CD14-positive monocyte (primary cell): Measurements from ENCODE around the gene PPIB. TPM values are rescaled to one million over a fixed set of nuclear protein-coding genes. Genes with fewer than 3 reads are reported as not detected.
"Not testable (repeated sequence)": the region's sequence is repeated elsewhere in the genome, so short reads cannot be mapped to it uniquely, and the experiment has no call there.

Experiments used
- DNase-seq, 3 donors: peaks; one replicate each; pipeline ENCODE4 v3.0.0-alpha.2; 2011 to 2022
- H2AFZ ChIP-seq: 2 replicates; pipeline ENCODE4 v1.6.0; 2012; ENCODE audit warnings: mild to moderate bottlenecking, low read depth, low read length, inconsistent platforms; ENCODE audit not compliant: insufficient read depth, poor library complexity, severe bottlenecking
- H3K27ac ChIP-seq, 2 donors: 1 replicate in 1 of 2; 2 replicates in 1 of 2; pipeline ENCODE4 v1.5.1; 2012 to 2013; ENCODE audit warnings: low read length in 2 of 2, control low read depth in 1 of 2, inconsistent platforms in 1 of 2, low read depth in 1 of 2, mild to moderate bottlenecking in 1 of 2
- H3K27me3 ChIP-seq, 2 donors: one replicate each; pipeline versions ENCODE4 v1.6.0 to v1.6.1; 2011 to 2013; ENCODE audit warnings: low read length in 2 of 2; ENCODE audit not compliant: control insufficient read depth in 2 of 2, insufficient read depth in 2 of 2
- H3K36me3 ChIP-seq, 2 donors: replicated peaks in 1 of 2; 1 replicate in 1 of 2; 2 replicates in 1 of 2; pipeline versions ENCODE4 v1.5.1 to v1.6.1; 2012 to 2013; ENCODE audit warnings: low read length in 2 of 2, control low read depth in 1 of 2, inconsistent platforms in 1 of 2, mild to moderate bottlenecking in 1 of 2; ENCODE audit not compliant: insufficient read depth in 2 of 2, control insufficient read depth in 1 of 2
- H3K4me1 ChIP-seq, 2 donors: 1 replicate in 1 of 2; 2 replicates in 1 of 2; pipeline versions ENCODE4 v1.5.1 to v1.6.1; 2012 to 2013; ENCODE audit warnings: low read length in 2 of 2, control low read depth in 1 of 2, inconsistent platforms in 1 of 2, mild to moderate bottlenecking in 1 of 2, moderate library complexity in 1 of 2; ENCODE audit not compliant: insufficient read depth in 2 of 2, control insufficient read depth in 1 of 2
- H3K4me2 ChIP-seq: replicated peaks from 2 replicates; pipeline ENCODE3; 2012; ENCODE audit warnings: low read length, moderate library complexity, mild to moderate bottlenecking; ENCODE audit not compliant: poor library complexity, severe bottlenecking; ENCODE audit errors: extremely low read depth
- H3K4me3 ChIP-seq, 3 experiments: fragments of 200-600 bp in 1 of 3; sonication (generic) in 1 of 3; replicated peaks in 1 of 3; 1 replicate in 2 of 3; 2 replicates in 1 of 3; pipeline ENCODE4 v1.5.1; 2011 to 2013; ENCODE audit warnings: low read length in 3 of 3, mild to moderate bottlenecking in 3 of 3, control low read depth in 2 of 3, low read depth in 2 of 3, inconsistent platforms in 1 of 3, moderate library complexity in 1 of 3
- H3K79me2 ChIP-seq: 2 replicates; pipeline ENCODE4 v1.6.0; 2012; ENCODE audit warnings: mild to moderate bottlenecking, control low read depth, inconsistent platforms, low read length, moderate library complexity; ENCODE audit not compliant: insufficient read depth
- H3K9ac ChIP-seq: 2 replicates; pipeline ENCODE4 v1.6.0; 2017; ENCODE audit warnings: low read length, mild to moderate bottlenecking; ENCODE audit not compliant: insufficient read depth, poor library complexity, severe bottlenecking
- H3K9me3 ChIP-seq, 2 donors: replicated peaks in 1 of 2; 1 replicate in 1 of 2; 2 replicates in 1 of 2; pipeline versions ENCODE4 v1.5.1 to v1.6.1; 2012 to 2013; ENCODE audit warnings: low read length in 2 of 2, control low read depth in 1 of 2; ENCODE audit not compliant: control insufficient read depth in 1 of 2, insufficient read depth in 1 of 2
- H4K20me1 ChIP-seq: 2 replicates; pipeline ENCODE4 v1.6.0; 2012; ENCODE audit warnings: mild to moderate bottlenecking, low read length, control low read depth, moderate library complexity; ENCODE audit not compliant: insufficient read depth
- H3K27ac Mint-ChIP-seq, 7 donors: one replicate each; pipeline ENCODE4 v1.8.0; 2020; ENCODE audit warnings: mild to moderate bottlenecking in 7 of 7, mixed read lengths in 7 of 7, moderate library complexity in 6 of 7, inconsistent platforms in 2 of 7
- H3K27me3 Mint-ChIP-seq, 3 donors: one replicate each; pipeline ENCODE4 v1.8.0; 2021 to 2022; ENCODE audit warnings: low read depth in 3 of 3, mild to moderate bottlenecking in 3 of 3, mixed read lengths in 3 of 3, moderate library complexity in 3 of 3, inconsistent platforms in 1 of 3
- H3K36me3 Mint-ChIP-seq, 2 donors: one replicate each; pipeline ENCODE4 v1.8.0; 2020; ENCODE audit warnings: mixed read lengths in 2 of 2, inconsistent platforms in 1 of 2, mild to moderate bottlenecking in 1 of 2
- H3K4me1 Mint-ChIP-seq: one replicate; pipeline ENCODE4 v1.8.0; 2020; ENCODE audit warnings: mild to moderate bottlenecking, mixed read lengths
- H3K4me3 Mint-ChIP-seq, 2 donors: one replicate each; pipeline ENCODE4 v1.8.0; 2020; ENCODE audit warnings: mild to moderate bottlenecking in 2 of 2, mixed read lengths in 2 of 2, moderate library complexity in 1 of 2
- H3K9me3 Mint-ChIP-seq, 7 donors: one replicate each; pipeline ENCODE4 v1.8.0; 2020 to 2022; ENCODE audit warnings: mixed read lengths in 7 of 7, mild to moderate bottlenecking in 6 of 7, moderate library complexity in 6 of 7, inconsistent platforms in 2 of 7
- WGBS: methylation state at CpG from one replicate; pipeline ENCODE4 v1.1.5; 2013; ENCODE audit warnings: missing lambda C conversion rate; ENCODE audit not compliant: insufficient coverage; 5-methylcytosine and 5-hydroxymethylcytosine counted together
- intact Hi-C, 2 donors: fragments of 100-400 bp; cut with micrococcal nuclease; formaldehyde crosslinking; loops; one replicate each; pipeline versions ENCODE4 v1.15.0 to v1.15.1; 2023
- polyA plus RNA-seq, 3 donors: library from polyadenylated mRNA; depleted of rRNA in 1 of 3; unstranded in 2 of 3; stranded (reverse) in 1 of 3; fragments of 300-500 nt in 2 of 3; fragments of >200 nt in 1 of 3; fragmentation: Illumina TruSeq in 2 of 3; gene quantifications; 1 replicate in 2 of 3; 2 replicates in 1 of 3; pipeline ENCODE4 v1.2.3, GENCODE V29; 2012 to 2021
- TF ChIP-seq, protein P1 (sequence below): fragments of 200-600 bp; IDR thresholded peaks from one replicate; pipeline ENCODE4 v1.8.0; 2022; ENCODE audit warnings: antibody characterized with exemption, mild to moderate bottlenecking

The PPIB gene
- polyA plus RNA-seq, 3 donors, result 224 to 532 (median 520) TPM

DNA sequence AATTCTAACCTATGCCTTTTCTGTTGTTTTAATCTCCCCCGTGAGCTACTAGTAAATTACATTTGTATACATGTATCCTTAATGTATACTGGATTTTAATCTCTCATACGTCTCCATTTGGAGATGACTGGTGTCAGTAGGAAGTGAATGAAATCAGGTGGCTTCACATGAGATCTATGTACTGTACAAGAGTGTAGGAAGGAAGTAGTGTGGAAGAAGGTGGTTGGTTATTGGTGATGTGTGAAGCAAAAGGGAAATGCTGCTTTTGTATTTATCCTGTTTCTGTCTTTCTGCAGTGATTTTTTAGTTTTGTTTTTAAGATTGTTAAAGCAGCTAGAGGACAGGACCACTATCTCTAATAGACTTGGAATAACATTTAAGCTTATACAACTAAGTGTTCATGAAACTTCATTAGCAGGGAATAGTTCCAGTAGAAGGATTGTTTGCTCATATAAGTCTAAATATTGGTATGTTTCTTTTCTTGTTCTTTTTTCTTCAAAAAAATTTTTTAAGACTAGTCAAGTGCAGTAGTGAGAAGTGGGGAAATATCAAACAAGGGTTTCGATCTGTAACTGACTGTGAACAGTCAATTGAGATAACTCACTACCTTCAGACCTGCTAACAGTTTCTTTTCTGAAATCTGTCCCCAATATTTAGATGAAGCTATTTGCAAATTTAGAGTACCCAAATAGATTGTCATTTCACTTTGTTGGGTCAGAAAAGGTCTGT lies 51.7 kb downstream of the PPIB start:
- DNase-seq, result peak in 2 of 3 donors; percentile 35 to 49
- intact Hi-C loops, result no loop called here
- Histone ChIP-seq H3K9ac (peak overlapping the region; percentile 4), H3K36me3 (peaks cover 23 to 36% of the 10 kb centered on the region in 2 donors), H3K9me3 (no peaks in the 10 kb centered on the region), H3K4me1 (peaks cover 46 to 56% of the 10 kb centered on the region in 2 donors), H2AFZ (no peak overlapping the region), H3K4me3 (no peak overlapping the region), H3K79me2 (peaks cover 99% of the 10 kb centered on the region), H3K27me3 (no peaks in the 10 kb centered on the region), H3K27ac (peak overlapping the region in 1 of 2 donors; percentile 90), H3K4me2 (peak overlapping the region; percentile 33), H4K20me1 (peaks cover 94% of the 10 kb centered on the region)
- Mint-ChIP-seq H3K4me3 (peak overlapping the region in 1 of 2 donors; percentile 47), H3K36me3 (peaks cover 24 to 27% of the 10 kb centered on the region in 2 donors), H3K9me3 (no peaks in the 10 kb centered on the region), H3K27ac (peak overlapping the region; percentile 62 to 93 (median 81)), H3K27me3 (no peaks in the 10 kb centered on the region), H3K4me1 (peaks cover 71% of the 10 kb centered on the region)
- TF ChIP-seq, protein P1, sequence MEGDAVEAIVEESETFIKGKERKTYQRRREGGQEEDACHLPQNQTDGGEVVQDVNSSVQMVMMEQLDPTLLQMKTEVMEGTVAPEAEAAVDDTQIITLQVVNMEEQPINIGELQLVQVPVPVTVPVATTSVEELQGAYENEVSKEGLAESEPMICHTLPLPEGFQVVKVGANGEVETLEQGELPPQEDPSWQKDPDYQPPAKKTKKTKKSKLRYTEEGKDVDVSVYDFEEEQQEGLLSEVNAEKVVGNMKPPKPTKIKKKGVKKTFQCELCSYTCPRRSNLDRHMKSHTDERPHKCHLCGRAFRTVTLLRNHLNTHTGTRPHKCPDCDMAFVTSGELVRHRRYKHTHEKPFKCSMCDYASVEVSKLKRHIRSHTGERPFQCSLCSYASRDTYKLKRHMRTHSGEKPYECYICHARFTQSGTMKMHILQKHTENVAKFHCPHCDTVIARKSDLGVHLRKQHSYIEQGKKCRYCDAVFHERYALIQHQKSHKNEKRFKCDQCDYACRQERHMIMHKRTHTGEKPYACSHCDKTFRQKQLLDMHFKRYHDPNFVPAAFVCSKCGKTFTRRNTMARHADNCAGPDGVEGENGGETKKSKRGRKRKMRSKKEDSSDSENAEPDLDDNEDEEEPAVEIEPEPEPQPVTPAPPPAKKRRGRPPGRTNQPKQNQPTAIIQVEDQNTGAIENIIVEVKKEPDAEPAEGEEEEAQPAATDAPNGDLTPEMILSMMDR, result no peak
- no CpG with 5 or more reads among the region's 3 CpGs for WGBS

DNA sequence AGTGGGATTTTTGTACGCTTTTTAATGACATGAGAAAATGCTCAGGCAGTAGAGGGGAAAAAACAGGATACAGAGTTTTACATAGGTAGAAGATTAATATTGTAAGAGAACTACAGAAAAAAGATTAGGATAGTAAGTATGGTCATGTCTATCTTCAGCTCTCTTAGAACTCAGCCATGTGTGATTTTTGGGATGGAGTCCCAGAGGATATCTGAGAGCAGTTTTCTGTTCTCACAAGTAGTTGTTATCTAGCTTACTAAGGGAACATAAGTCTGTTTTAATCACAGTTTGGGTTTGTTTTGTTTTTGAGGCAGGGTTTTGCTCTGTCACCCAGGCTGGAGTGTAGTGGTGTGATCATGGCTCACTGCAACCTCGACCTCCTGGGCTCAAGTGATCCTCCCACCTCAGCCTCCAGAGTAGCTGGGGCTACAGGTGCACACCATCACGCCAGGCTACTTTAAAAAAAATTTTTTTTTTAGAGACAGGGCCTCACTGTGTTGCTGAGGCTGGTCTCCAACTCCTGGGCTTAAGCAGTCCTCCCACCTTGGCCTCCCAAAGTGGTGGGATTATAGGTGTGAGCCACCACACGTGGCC lies 52.6 kb downstream of the PPIB start:
- peaks cover 18 to 21% of the 10 kb centered on the region in 2 donors for H3K36me3 Mint-ChIP-seq
- H3K4me2 ChIP-seq, H3K4me3 ChIP-seq, DNase-seq, H3K9me3 ChIP-seq, H2AFZ ChIP-seq, H3K9me3 Mint-ChIP-seq, intact Hi-C loops, H3K27me3 ChIP-seq, H3K9ac ChIP-seq, H3K4me3 Mint-ChIP-seq, H3K27me3 Mint-ChIP-seq: not testable (repeated sequence)
- 90% methylated on average over 2 of the region's 4 CpGs for WGBS
- Histone ChIP-seq H3K27ac (peak overlapping the region in 1 of 2 donors; percentile 90), H3K36me3 (peaks cover 15 to 27% of the 10 kb centered on the region in 2 donors), H3K4me1 (peaks cover 53 to 63% of the 10 kb centered on the region in 2 donors), H3K79me2 (peaks cover 100% of the 10 kb centered on the region), H4K20me1 (peaks cover 92% of the 10 kb centered on the region)
- H3K4me1 Mint-ChIP-seq, result peaks cover 75% of the 10 kb centered on the region
- H3K27ac Mint-ChIP-seq, result peak overlapping the region; percentile 27 to 86 (median 78)
